Osteocyte (in vitro differentiated cells): Measurements from ENCODE around the gene GNAT1. TPM values are rescaled to one million over a fixed set of nuclear protein-coding genes. Genes with fewer than 3 reads are reported as not detected.

Experiments used
- DNase-seq: peaks from one replicate; pipeline ENCODE4 v3.0.0; 2021; ENCODE audit warnings: mixed read lengths; ENCODE audit not compliant: unreplicated experiment; ENCODE audit errors: extremely low spot score
- H3K27ac Mint-ChIP-seq: one replicate; pipeline ENCODE4 v1.8.0; 2021; ENCODE audit warnings: mild to moderate bottlenecking, mixed read lengths; ENCODE audit not compliant: unreplicated experiment
- H3K27me3 Mint-ChIP-seq: one replicate; pipeline ENCODE4 v1.8.0; 2021; ENCODE audit warnings: mixed read lengths; ENCODE audit not compliant: unreplicated experiment
- H3K36me3 Mint-ChIP-seq: one replicate; pipeline ENCODE4 v1.8.0; 2021; ENCODE audit warnings: mixed read lengths; ENCODE audit not compliant: unreplicated experiment
- H3K4me1 Mint-ChIP-seq: one replicate; pipeline ENCODE4 v1.8.0; 2021; ENCODE audit warnings: mixed read lengths; ENCODE audit not compliant: unreplicated experiment
- H3K4me3 Mint-ChIP-seq: one replicate; pipeline ENCODE4 v1.8.0; 2021; ENCODE audit warnings: mild to moderate bottlenecking, moderate library complexity, mixed read lengths; ENCODE audit not compliant: unreplicated experiment
- H3K9me3 Mint-ChIP-seq: one replicate; pipeline ENCODE4 v1.8.0; 2021; ENCODE audit warnings: mixed read lengths; ENCODE audit not compliant: unreplicated experiment
- total RNA-seq: library from RNA; stranded (reverse); gene quantifications from 2 replicates; pipeline ENCODE4 v1.2.1, GENCODE V29; 2021
- TF ChIP-seq, protein P1 (sequence below): fragments of 200-600 bp; sonication (generic); IDR thresholded peaks from 2 replicates; pipeline ENCODE4 v1.5.0; 2021; ENCODE audit warnings: antibody characterized with exemption, mild to moderate bottlenecking, moderate library complexity

Gene GNAT1
- total RNA-seq, 1 donor from 2014 or later, result not detected

DNA sequence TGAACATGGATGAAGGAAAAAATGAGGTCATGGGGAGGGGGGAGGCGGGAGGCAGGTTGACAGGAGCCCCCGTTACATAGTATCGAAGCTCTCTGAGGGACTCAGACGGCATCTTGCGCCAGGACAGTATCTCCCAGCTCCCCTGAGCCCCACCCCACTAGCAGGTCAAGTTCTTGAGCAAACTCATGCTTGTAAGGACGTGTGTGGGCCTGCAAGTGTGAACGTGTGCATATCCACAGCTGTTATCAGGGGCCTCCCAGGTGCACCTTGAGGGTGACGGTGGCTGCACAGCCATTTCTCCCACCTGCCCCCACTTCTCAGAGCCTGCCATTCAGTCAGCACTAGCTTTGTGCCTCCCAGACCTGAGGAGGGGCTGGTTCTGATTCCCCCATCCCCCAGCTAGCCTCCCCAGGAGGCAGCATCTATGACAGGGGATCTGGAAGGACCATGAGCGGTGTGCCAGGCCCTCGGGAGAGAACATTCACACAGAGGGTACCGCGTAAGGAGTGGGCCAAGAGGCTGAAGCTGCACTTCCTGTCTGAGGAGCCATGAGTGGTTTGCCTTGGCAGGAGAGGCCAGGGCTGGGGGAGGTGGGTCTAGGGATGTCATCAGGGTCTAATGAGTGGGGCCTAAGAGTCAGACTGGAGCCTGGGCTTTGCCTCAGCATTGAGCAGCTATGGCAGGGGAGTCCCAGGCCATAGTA, 33.4 kb upstream of the GNAT1 start:
- no peak for DNase-seq
- TF ChIP-seq, protein P1, sequence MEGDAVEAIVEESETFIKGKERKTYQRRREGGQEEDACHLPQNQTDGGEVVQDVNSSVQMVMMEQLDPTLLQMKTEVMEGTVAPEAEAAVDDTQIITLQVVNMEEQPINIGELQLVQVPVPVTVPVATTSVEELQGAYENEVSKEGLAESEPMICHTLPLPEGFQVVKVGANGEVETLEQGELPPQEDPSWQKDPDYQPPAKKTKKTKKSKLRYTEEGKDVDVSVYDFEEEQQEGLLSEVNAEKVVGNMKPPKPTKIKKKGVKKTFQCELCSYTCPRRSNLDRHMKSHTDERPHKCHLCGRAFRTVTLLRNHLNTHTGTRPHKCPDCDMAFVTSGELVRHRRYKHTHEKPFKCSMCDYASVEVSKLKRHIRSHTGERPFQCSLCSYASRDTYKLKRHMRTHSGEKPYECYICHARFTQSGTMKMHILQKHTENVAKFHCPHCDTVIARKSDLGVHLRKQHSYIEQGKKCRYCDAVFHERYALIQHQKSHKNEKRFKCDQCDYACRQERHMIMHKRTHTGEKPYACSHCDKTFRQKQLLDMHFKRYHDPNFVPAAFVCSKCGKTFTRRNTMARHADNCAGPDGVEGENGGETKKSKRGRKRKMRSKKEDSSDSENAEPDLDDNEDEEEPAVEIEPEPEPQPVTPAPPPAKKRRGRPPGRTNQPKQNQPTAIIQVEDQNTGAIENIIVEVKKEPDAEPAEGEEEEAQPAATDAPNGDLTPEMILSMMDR, result no peak
- H3K36me3 Mint-ChIP-seq, result no peaks in the 10 kb centered on the region
- H3K9me3 Mint-ChIP-seq, result no peaks in the 10 kb centered on the region
- H3K27me3 Mint-ChIP-seq, result peaks cover 23% of the 10 kb centered on the region
- no peak overlapping the region for H3K27ac Mint-ChIP-seq
- H3K4me3 Mint-ChIP-seq, result no peak overlapping the region
- peaks cover 34% of the 10 kb centered on the region for H3K4me1 Mint-ChIP-seq

DNA sequence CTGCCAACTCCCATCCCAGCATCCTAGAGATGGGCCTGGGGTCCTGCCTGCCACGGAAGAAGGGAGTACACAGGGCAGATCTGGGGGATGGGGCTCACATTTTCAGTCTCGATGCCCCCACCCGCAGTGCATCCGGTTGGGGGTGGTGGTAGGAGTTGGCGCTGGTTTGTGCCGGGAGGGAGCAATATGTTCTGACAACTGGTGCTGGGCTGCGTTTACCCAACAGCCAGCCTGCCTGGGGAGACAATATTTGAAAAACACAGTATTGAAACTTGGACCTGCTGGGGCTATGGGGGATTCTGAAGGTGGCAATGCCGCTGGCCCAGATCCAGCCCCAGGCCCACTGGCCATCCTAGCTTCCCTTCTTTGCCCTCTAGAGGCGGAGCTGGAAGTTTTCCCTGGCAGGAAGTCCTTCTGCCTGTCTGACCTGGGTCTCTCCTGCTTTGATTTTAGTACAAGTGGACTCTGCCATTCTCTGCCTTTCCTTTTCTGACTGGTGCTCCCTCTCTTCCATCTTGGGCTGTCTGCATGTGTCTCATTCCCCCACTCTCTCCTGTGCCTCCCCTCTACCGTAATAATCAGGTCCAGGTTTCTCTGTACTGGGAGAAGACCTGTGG, 32.8 kb upstream of the GNAT1 start:
- H3K9me3 Mint-ChIP-seq, result no peaks in the 10 kb centered on the region
- no peak overlapping the region for H3K27ac Mint-ChIP-seq
- H3K4me3 Mint-ChIP-seq, result no peak overlapping the region
- H3K4me1 Mint-ChIP-seq, result peaks cover 37% of the 10 kb centered on the region
- no peaks in the 10 kb centered on the region for H3K36me3 Mint-ChIP-seq
- TF ChIP-seq, protein P1, result no peak
- DNase-seq, result no peak
- peaks cover 17% of the 10 kb centered on the region for H3K27me3 Mint-ChIP-seq

DNA sequence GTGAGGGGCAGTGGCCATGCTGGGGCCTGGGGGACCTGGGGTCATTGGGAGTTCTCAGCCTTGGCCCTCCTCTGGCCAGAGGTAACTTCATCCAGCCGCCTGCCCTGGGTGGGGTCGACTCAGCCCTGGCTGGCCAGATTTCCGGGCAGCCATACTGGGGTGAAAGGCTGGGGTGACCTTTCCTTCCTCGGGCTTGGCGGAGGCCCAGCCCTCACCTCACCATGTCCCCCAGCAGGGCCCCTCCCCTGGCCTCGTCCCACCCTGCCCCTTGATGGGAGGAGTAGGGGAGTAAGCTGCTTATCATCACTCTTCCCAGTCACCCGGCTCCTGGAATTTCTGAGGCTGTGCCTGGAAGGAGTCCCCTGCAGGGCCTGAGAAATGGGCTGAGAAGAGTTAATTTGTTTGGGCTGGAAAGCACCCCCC, 30.8 kb upstream of the GNAT1 start:
- peaks cover 49% of the 10 kb centered on the region for H3K4me1 Mint-ChIP-seq

DNA sequence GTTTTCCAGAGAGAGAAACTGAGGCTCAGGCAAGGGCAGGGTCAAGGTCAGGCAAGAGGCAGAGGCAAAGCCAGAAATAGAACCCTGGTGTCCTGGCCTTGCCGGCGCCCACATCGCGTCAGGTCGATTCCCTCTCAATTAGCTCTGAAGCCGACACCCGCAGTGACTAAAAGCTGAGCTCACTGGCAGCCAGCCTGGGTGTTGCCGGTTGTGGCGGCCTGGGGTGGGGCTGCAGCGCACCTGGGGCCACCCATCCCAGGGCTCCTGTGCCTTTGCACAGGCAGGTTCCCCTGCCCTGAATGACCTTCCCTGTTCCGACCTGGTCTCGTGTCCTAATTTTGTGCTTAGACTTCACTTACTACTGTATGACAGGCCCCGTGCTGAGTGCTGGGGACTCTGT, 30.1 kb upstream of the GNAT1 start:
- Mint-ChIP-seq H3K27ac (no peak overlapping the region), H3K27me3 (peaks cover 3% of the 10 kb centered on the region), H3K36me3 (no peaks in the 10 kb centered on the region), H3K4me3 (no peak overlapping the region), H3K9me3 (no peaks in the 10 kb centered on the region), H3K4me1 (peaks cover 49% of the 10 kb centered on the region)
- DNase-seq, result no peak
- TF ChIP-seq, protein P1, result no peak

More for the DNA sequence above, 30.8 kb upstream of the GNAT1 start:
- H3K27me3 Mint-ChIP-seq, result peaks cover 10% of the 10 kb centered on the region
- no peaks in the 10 kb centered on the region for H3K9me3 Mint-ChIP-seq
- TF ChIP-seq, protein P1, result no peak
- no peak overlapping the region for H3K27ac Mint-ChIP-seq
- H3K36me3 Mint-ChIP-seq, result no peaks in the 10 kb centered on the region
- no peak overlapping the region for H3K4me3 Mint-ChIP-seq
- no peak for DNase-seq

DNA sequence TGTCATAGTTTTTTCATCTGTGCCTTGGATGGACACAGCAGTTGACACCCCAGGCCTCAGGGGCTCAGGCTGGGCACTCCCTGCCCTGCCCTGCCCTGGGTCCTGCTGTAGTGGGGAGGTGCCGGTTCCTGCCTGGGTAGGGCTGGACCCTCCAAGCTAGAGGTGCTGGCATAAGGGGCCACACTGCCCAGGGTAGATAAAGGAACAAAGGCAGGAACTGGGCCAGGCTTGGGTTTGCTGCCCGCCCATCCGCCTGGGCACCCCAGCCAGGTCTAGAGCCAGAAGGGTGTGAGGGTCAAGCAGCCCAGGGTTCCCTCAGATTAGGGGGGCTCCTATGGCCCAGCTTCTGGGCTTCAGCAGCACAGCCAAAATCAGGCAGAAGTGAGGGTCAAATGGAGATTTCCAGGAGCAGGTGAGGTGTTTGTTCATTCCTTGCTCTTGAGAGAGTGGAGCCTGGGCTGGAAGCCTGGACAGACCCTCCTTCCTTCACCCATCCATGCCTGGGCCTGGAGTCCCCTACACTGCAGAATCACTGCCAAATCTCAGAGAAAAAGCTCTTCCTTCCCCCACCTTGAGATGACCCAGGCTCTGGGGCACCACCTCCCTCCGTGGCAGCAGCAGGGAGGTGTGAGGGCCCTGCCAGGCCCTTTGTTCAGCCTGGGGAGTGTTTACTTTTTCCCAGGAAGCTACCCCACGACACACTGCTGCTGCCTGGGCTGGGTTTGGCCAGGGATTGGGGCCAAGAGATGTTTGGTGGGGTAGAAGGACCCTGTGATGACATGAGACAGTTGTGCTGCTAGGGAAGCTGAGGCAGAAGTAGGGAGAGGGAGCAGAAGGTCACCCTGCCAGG, 29.2 kb upstream of the GNAT1 start:
- H3K27me3 Mint-ChIP-seq, result no peaks in the 10 kb centered on the region
- no peak overlapping the region for H3K4me3 Mint-ChIP-seq
- TF ChIP-seq, protein P1, result no peak
- H3K4me1 Mint-ChIP-seq, result peaks cover 53% of the 10 kb centered on the region
- H3K9me3 Mint-ChIP-seq, result no peaks in the 10 kb centered on the region
- DNase-seq, result no peak
- no peak overlapping the region for H3K27ac Mint-ChIP-seq
- no peaks in the 10 kb centered on the region for H3K36me3 Mint-ChIP-seq
